Astrocyte (in vitro differentiated cells and primary cell): ENCODE results near the gene TBC1D24.

Source experiments
- CTCF ChIP-seq: IDR thresholded peaks from 2 replicates; pipeline ENCODE4 v1.5.1; 2011; ENCODE audit warnings: low read depth, mild to moderate bottlenecking, inconsistent platforms, low read length, moderate library complexity; ENCODE audit not compliant: insufficient read depth
- EZH2 ChIP-seq: IDR thresholded peaks from 2 replicates; pipeline ENCODE4 v1.6.1; 2012; ENCODE audit warnings: mild to moderate bottlenecking, low read length, inconsistent platforms; ENCODE audit not compliant: insufficient read depth

GRCh38 chr16:2473446-2473926 lies 1.4 kb upstream of the TBC1D24 start:
- no peak for TF ChIP-seq CTCF
- no peak for TF ChIP-seq EZH2
